Tongue (tissue), 1 donor: ENCODE measurements around the gene TMCC2. TPM values are rescaled to one million over a fixed set of nuclear protein-coding genes. Genes with fewer than 3 reads are reported as not detected.

ENCODE experiments used
- total RNA-seq: library from RNA; depleted of rRNA; stranded (reverse); fragments of >200 nt; gene quantifications from one replicate; pipeline ENCODE4 v1.2.3, GENCODE V29; 2014

The TMCC2 gene
- total RNA-seq, 1 donor from 2014 or later = 14.1 TPM

Other genes starting within 250 kb of the TMCC2 start
- 3.1 TPM for gene CNTN2, start 184.7 kb upstream of the TMCC2 start, total RNA-seq
- gene TMEM81, start 143.5 kb upstream of the TMCC2 start, total RNA-seq = 0.72 TPM
- gene RBBP5, start 106.0 kb upstream of the TMCC2 start, total RNA-seq = 20.2 TPM
- gene DSTYK, start 16.2 kb upstream of the TMCC2 start, total RNA-seq = 15.8 TPM
- gene NUAK2, start 93.8 kb downstream of the TMCC2 start, total RNA-seq = 10.1 TPM
- 0.72 TPM for gene KLHDC8A, start 129.0 kb downstream of the TMCC2 start, total RNA-seq
- not detected for gene LEMD1, start 194.1 kb downstream of the TMCC2 start, total RNA-seq
- 0.31 TPM for gene BLACAT1, start 228.1 kb downstream of the TMCC2 start, total RNA-seq